ENCODE results near the gene BCL2L2.

- TF ChIP-seq ZNF274 (IDR thresholded peaks at IDR 0.05; ENCODE audit: low read depth, low read length), result no peak
- TF ChIP-seq SUZ12 (IDR thresholded peaks at IDR 0.05; ENCODE audit: extremely low read depth, insufficient read depth, insufficient read length), result no peak
Observed at GRCh38 chr14:23347406-23348296, 41.0 kb downstream of the BCL2L2 start.

Measured in NT2/D1 (cell line).